B cell (primary cell): ENCODE measurements around the gene MINAR1.

Experiments used
- CTCF ChIP-seq: fragments of 200-600 bp; IDR thresholded peaks from one replicate; pipeline ENCODE4 v1.8.0; 2022; ENCODE audit warnings: antibody characterized with exemption, mild to moderate bottlenecking
- EZH2 ChIP-seq: IDR thresholded peaks from 2 replicates; pipeline ENCODE4 v1.6.1; 2012; ENCODE audit warnings: borderline replicate concordance, low read depth, mild to moderate bottlenecking, moderate library complexity, low read length; ENCODE audit not compliant: insufficient read depth, poor library complexity, severe bottlenecking

DNA sequence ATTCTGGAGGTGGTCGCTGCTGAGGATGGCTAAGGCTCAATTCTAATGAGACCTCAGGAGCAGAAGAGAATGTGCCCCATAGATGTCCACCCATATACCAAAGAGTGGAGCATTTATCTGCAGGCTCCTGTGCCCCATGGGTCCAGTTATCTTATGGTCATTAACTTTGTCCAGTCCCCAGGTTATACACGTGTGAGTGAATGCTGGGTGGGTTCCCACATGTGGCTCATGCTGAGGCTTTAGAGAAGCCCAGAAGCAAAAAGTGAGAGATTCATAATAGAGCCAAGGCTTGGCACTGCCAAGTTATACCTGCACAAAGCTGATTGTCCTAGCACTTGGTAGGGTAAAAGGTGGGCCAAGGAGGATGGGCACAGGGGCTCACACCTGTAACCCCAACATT is 30.0 kb upstream of the MINAR1 start:
- TF ChIP-seq CTCF = no peak
- TF ChIP-seq EZH2 = no peak
